ENCODE results near the gene LRP1.
A peak's percentile ranks its signal among the peaks of the same experiment; 100 is the strongest.

DNA sequence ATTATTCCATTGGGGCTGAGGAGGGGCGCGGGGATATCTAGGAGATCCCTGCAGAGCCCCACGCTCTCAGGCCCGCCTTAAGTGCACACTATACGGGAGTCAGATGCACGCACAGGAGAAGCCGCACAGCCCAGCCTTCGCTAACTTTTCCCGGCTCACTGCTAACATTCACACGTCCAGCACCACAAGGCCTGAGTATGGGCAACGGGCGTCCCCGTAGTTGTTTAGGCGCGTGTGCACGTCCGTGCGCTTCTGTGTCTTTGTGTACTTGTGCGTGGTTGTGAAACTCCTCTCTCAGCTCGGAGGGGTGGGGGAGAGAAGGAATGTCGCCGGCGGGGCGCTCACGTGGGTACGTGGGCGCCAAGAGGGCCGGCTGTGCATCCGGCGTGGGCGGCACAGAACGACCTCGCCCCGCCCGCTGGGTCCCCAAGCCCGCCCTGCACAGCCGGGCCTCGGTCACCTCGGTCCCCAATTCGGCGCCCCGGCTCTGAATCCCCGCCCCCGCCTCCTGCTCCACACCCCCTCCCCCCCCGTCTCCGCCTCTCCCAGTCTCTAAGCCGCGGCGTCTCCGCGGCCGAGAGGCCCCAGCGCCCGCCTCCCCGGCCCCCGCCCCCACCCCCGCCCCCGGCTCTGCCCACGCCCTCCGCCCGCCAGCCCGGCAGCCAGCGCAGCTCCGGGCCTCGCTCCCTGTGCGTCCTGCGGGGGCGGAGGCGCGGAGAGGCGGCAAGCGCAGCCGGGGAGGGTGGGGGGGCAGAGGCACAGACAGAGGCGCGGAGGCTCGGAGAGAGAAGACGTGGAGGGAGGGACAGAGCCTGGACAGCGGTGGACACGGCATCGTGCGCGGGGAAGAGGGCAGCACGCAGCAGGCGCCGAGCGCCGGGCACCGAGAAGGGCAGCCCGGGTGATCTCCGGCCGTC, 39.7 kb upstream of the LRP1 start, which contains the start of gene NAB2:
- TF ChIP-seq POLR2AphosphoS5 (IDR thresholded peaks at IDR 0.05; ENCODE audit: low read depth, low read length) (peak; percentile 85), POLR2A (IDR thresholded peaks at IDR 0.05; ENCODE audit: low read depth, low read length) (peak; percentile 78)

All from GM12892 (cell line).